ENCODE results near the gene MAP3K3. TPM values are rescaled to one million over a fixed set of nuclear protein-coding genes. Genes with fewer than 3 reads are reported as not detected.

Gene MAP3K3
- total RNA-seq, 1 experiment from 2014 or later, result 24.3 TPM

- Histone ChIP-seq H4K91ac (ENCODE audit: insufficient read length, low read depth, low read length) (no peak overlapping the region), H3K79me1 (ENCODE audit: insufficient read depth, low read depth, low read length, poor library complexity, severe bottlenecking) (no peaks in the 10 kb centered on the region), H3K9me3 (ENCODE audit: control insufficient read depth, low read depth, low read length) (no peaks in the 10 kb centered on the region), H2BK12ac (ENCODE audit: insufficient read length, low read depth, low read length) (no peak overlapping the region), H2AFZ (ENCODE audit: low read length) (no peak overlapping the region), H4K5ac (ENCODE audit: insufficient read length, low read depth, low read length) (no peak overlapping the region), H3K23ac (ENCODE audit: insufficient read length, low read depth, low read length) (no peak overlapping the region), H2BK5ac (ENCODE audit: insufficient read length, low read length) (no peak overlapping the region), H3K79me2 (ENCODE audit: insufficient read depth, low read length) (no peaks in the 10 kb centered on the region), H3K4ac (ENCODE audit: low read depth, low read length) (no peak overlapping the region), H2BK20ac (ENCODE audit: low read depth, low read length, poor library complexity, severe bottlenecking) (no peak overlapping the region), H2BK120ac (ENCODE audit: low read depth, low read length, poor library complexity, severe bottlenecking) (no peak overlapping the region), H3K23me2 (ENCODE audit: insufficient read length, low read depth, low read length, poor library complexity, severe bottlenecking) (no peaks in the 10 kb centered on the region), H4K8ac (replicated peaks; ENCODE audit: insufficient read length, low read depth, low read length) (no peak overlapping the region), H3T11ph (ENCODE audit: low read length) (no peak overlapping the region), H3K9ac (ENCODE audit: extremely low read depth, insufficient read length, low read length) (no peak overlapping the region), H3K14ac (ENCODE audit: insufficient read depth, low read length) (no peak overlapping the region; the same call in 1 of the 2 replicates), H2AK5ac (ENCODE audit: insufficient read length, low read length) (no peak overlapping the region), H3K56ac (ENCODE audit: insufficient read length, low read depth, low read length) (no peak overlapping the region), H3K4me2 (ENCODE audit: insufficient read depth, insufficient read length, low read length) (no peak overlapping the region), H3K27me3 (ENCODE audit: insufficient read depth, low read length) (no peaks in the 10 kb centered on the region), H3K27ac (ENCODE audit: insufficient read length, low read depth, low read length) (no peak overlapping the region), H3K4me1 (ENCODE audit: insufficient read depth, low read length) (no peaks in the 10 kb centered on the region), H3K18ac (ENCODE audit: insufficient read length, low read depth, low read length) (no peak overlapping the region), H2BK15ac (ENCODE audit: low read depth, low read length) (no peak overlapping the region), H4K20me1 (ENCODE audit: control insufficient read depth, insufficient read depth, insufficient read length) (no peaks in the 10 kb centered on the region)
- DNase-seq, result no peak
- Mint-ChIP-seq H3K36me3 (ENCODE audit: insufficient read depth in 1 of 3, low read depth in 3 of 3) (peaks cover 13 to 64% (median 48%) of the 10 kb centered on the region in 3 experiments), H3K9me3 (no peaks in the 10 kb centered on the region), H3K27ac (no peak overlapping the region), H3K27me3 (ENCODE audit: low read depth) (no peaks in the 10 kb centered on the region), H3K4me3 (no peak overlapping the region), H3K4me1 (peaks cover 7 to 14% of the 10 kb centered on the region in 2 experiments; a peak in 3 of 4 replicates)
- TF ChIP-seq CTCF (conservative IDR thresholded peaks at IDR 0.05), result no peak
- WGBS (ENCODE audit: extremely low coverage, insufficient read length, low lambda C conversion rate), result no CpG with 5 or more reads among the region's 11 CpGs
Measured at GRCh38 chr17:63707151-63707550, 84.9 kb downstream of the MAP3K3 start.
